GM21619 (cell line): ENCODE data around the gene NIPAL3.
"Not testable (repeated sequence)": the region's sequence is repeated elsewhere in the genome, so short reads cannot be mapped to it uniquely, and the experiment has no call there.

Experiments
- ATAC-seq: cut with Tn5 transposase; IDR thresholded peaks from one replicate; pipeline ENCODE4 v1.9.1; 2021; ENCODE audit not compliant: unreplicated experiment

Gene NIPAL3

GRCh38 chr1:24488159-24488558 lies 72.6 kb downstream of the NIPAL3 start:
- not testable (repeated sequence) for ATAC-seq

- no peak for ATAC-seq
Measured at GRCh38 chr1:24489674-24490073, 74.1 kb downstream of the NIPAL3 start.

- no peak for ATAC-seq
Measured at GRCh38 chr1:24490101-24490781, 74.6 kb downstream of the NIPAL3 start.

GRCh38 chr1:24491577-24492360 lies 76.2 kb downstream of the NIPAL3 start:
- ATAC-seq: no peak

- not testable (repeated sequence) for ATAC-seq
Measured at GRCh38 chr1:24492935-24493334, 77.3 kb downstream of the NIPAL3 start.

GRCh38 chr1:24493785-24494184 lies 78.2 kb downstream of the NIPAL3 start:
- ATAC-seq: no peak

GRCh38 chr1:24498589-24498988 lies 83.0 kb downstream of the NIPAL3 start:
- no peak for ATAC-seq

GRCh38 chr1:24500448-24501048 lies 84.9 kb downstream of the NIPAL3 start:
- ATAC-seq: no peak

GRCh38 chr1:24501371-24502064 lies 85.9 kb downstream of the NIPAL3 start:
- no peak for ATAC-seq

GRCh38 chr1:24502065-24502708 lies 86.6 kb downstream of the NIPAL3 start:
- peak; percentile 13 for ATAC-seq

GRCh38 chr1:24502709-24503058 lies 87.1 kb downstream of the NIPAL3 start, which contains the start of gene RCAN3:
TSS of gene RCAN3 (plus strand) at chr1:24502836. CDS start at chr1:24514373, 11,537 bp downstream.
- peak; percentile 61 for ATAC-seq

- no peak for ATAC-seq
Measured at GRCh38 chr1:24503059-24503751, 87.6 kb downstream of the NIPAL3 start.

GRCh38 chr1:24503870-24504523 lies 88.4 kb downstream of the NIPAL3 start:
- ATAC-seq: no peak

- no peak for ATAC-seq
Measured at GRCh38 chr1:24504560-24504959, 89.0 kb downstream of the NIPAL3 start.

- ATAC-seq: no peak
Measured at GRCh38 chr1:24505816-24506215, 90.2 kb downstream of the NIPAL3 start.

- ATAC-seq: no peak
Measured at GRCh38 chr1:24506691-24507381, 91.2 kb downstream of the NIPAL3 start.

- ATAC-seq: no peak
Measured at GRCh38 chr1:24507405-24507804, 91.8 kb downstream of the NIPAL3 start.

GRCh38 chr1:24508911-24509310 lies 93.3 kb downstream of the NIPAL3 start:
- no peak for ATAC-seq

GRCh38 chr1:24513706-24514105 lies 98.1 kb downstream of the NIPAL3 start:
- no peak for ATAC-seq
